ENCODE measurements around the gene EGFL7.

Gene EGFL7

GRCh38 chr9:136684339-136684738 lies 21.6 kb downstream of the EGFL7 start:
- DNase-seq (ENCODE audit: low read depth) = no peak
- TF ChIP-seq CTCF (IDR thresholded peaks at IDR 0.05; ENCODE audit: control insufficient read depth, insufficient read depth, low read depth, low read length, missing control alignments) = no peak
- H3K4me3 ChIP-seq (ENCODE audit: control insufficient read depth, low read depth, low read length) = no peak overlapping the region

- no peak for DNase-seq (ENCODE audit: low read depth)
- no peak overlapping the region for H3K4me3 ChIP-seq (ENCODE audit: control insufficient read depth, low read depth, low read length)
- TF ChIP-seq CTCF (IDR thresholded peaks at IDR 0.05; ENCODE audit: control insufficient read depth, insufficient read depth, low read depth, low read length, missing control alignments) = no peak
Measured at GRCh38 chr9:136684799-136685198, 22.1 kb downstream of the EGFL7 start.

- DNase-seq (ENCODE audit: low read depth) = no peak
- no peak overlapping the region for H3K4me3 ChIP-seq (ENCODE audit: control insufficient read depth, low read depth, low read length)
- TF ChIP-seq CTCF (IDR thresholded peaks at IDR 0.05; ENCODE audit: control insufficient read depth, insufficient read depth, low read depth, low read length, missing control alignments) = no peak
Measured at GRCh38 chr9:136685216-136685615, 22.5 kb downstream of the EGFL7 start.

GRCh38 chr9:136685790-136686533 lies 23.2 kb downstream of the EGFL7 start:
- TF ChIP-seq CTCF (IDR thresholded peaks at IDR 0.05; ENCODE audit: control insufficient read depth, insufficient read depth, low read depth, low read length, missing control alignments) = no peak
- DNase-seq (ENCODE audit: low read depth) = no peak
- H3K4me3 ChIP-seq (ENCODE audit: control insufficient read depth, low read depth, low read length) = peak overlapping the region; percentile 85

GRCh38 chr9:136686534-136686793 lies 23.7 kb downstream of the EGFL7 start:
- H3K4me3 ChIP-seq (ENCODE audit: control insufficient read depth, low read depth, low read length) = peak overlapping the region; percentile 85
- no peak for DNase-seq (ENCODE audit: low read depth)
- no peak for TF ChIP-seq CTCF (IDR thresholded peaks at IDR 0.05; ENCODE audit: control insufficient read depth, insufficient read depth, low read depth, low read length, missing control alignments)

GRCh38 chr9:136686794-136687711 lies 24.3 kb downstream of the EGFL7 start, which contains the start of gene AGPAT2:
TSS of gene AGPAT2 (minus strand) at chr9:136687457. CDS start at chr9:136687357, 100 bp downstream.
- TF ChIP-seq CTCF (IDR thresholded peaks at IDR 0.05; ENCODE audit: control insufficient read depth, insufficient read depth, low read depth, low read length, missing control alignments) = no peak
- no peak for DNase-seq (ENCODE audit: low read depth)
- H3K4me3 ChIP-seq (ENCODE audit: control insufficient read depth, low read depth, low read length) = peak within 1 kb of the TSS; percentile 85

All from AG09309 (cell line).